Stimulated activated CD4-positive, alpha-beta T cell treated with anti-CD3 and anti-CD28 coated beads, Interleukin-4, amount 100 ng/mL, for 24 hours (primary cell): Measurements from ENCODE around the gene KRTAP10-9.
"Not testable (repeated sequence)": the region's sequence is repeated elsewhere in the genome, so short reads cannot be mapped to it uniquely, and the experiment has no call there.

ENCODE experiments used
- DNase-seq: peaks from one replicate; pipeline ENCODE4 v3.0.0-alpha.2; 2020

KRTAP10-9 gene

GRCh38 chr21:44644878-44645277, 18.0 kb downstream of the KRTAP10-9 start:
- no peak for DNase-seq

DNA sequence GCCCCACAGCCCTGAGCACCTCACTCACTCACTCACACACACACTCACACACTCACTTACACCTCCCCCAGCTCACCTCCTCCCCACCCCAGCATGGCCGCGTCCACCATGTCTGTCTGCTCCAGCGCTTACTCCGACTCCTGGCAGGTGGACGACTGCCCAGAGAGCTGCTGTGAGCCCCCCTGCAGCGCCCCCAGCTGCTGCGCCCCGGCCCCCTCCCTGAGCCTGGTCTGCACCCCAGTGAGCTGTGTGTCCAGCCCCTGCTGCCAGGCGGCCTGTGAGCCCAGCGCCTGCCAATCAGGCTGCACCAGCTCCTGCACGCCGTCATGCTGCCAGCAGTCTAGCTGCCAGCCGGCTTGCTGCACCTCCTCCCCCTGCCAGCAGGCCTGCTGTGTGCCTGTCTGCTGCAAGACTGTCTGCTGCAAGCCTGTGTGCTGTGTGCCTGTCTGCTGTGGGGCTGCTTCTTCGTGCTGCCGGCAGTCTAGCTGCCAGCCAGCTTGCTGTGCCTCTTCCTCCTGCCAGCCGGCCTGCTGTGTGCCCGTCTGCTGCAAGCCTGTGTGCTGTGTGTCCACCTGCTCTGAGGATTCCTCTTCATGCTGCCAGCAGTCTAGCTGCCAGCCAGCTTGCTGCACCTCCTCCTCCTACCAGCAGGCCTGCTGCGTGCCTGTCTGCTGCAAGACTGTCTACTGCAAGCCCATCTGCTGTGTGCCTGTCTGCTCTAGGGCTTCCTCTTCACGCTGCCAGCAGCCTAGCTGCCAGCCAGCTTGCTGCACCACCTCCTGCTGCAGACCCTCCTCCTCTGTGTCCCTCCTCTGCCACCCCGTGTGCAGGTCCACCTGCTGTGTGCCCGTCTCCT, 19.7 kb downstream of the KRTAP10-9 start, which contains the start of gene KRTAP10-11:
Gene KRTAP10-11, plus strand, starts transcription at position 49 of the 856 bp plus-strand sequence. Its CDS starts 45 bp downstream, at position 94.
- not testable (repeated sequence) for DNase-seq

DNA sequence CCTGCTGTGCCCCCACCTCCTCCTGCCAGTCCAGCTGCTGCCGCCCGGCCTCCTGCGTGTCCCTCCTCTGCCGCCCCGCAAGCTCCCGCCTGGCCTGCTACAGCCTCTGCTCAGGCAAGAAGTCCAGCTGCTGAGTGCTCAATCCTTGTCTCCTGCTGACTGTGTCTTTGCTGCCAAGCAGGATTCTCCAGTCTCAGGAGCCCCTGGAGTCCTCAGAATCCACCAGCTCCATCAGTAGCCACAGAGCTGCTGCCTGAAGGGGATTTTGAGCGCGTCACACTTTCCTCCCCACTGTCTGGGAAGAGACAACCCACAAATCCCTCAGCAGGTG, 20.3 kb downstream of the KRTAP10-9 start:
- no peak for DNase-seq

DNA sequence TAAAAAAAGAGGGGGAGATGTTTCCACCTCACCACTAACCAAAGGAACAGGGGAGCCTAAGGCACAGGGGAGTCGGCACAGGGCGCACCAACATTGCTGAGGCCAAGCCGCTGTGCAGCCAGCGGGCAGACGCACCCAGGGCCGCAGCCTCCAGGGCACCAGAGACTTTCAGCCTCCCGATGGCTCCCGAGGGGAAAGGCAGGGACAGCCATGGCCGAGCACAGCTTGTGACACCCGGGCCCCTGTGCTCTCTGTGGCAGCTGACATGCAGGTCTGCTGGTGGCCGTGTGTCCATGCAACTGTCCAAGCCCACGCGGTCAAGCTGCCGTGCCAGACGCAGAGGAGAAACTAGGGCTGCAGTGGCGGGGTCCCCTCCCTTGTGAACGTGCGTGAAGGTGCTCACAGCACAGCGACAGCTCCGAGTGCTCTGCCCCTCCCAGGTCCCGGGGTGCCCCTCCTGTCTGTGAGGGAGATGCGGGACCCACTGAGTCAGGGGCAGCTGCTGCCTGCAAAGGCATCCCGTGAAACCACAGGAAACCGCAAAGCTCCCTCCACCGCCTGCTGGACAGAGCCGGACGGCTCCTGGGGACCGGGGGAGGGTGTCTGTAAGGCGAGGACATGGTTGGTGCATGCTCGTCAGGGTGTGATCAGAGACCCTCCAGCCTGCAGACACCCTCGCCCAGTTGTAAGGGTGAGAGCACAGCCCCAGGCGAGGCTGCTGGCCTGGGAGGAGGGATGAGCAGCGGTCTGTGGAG, 21.8 kb downstream of the KRTAP10-9 start:
- no peak for DNase-seq

DNA sequence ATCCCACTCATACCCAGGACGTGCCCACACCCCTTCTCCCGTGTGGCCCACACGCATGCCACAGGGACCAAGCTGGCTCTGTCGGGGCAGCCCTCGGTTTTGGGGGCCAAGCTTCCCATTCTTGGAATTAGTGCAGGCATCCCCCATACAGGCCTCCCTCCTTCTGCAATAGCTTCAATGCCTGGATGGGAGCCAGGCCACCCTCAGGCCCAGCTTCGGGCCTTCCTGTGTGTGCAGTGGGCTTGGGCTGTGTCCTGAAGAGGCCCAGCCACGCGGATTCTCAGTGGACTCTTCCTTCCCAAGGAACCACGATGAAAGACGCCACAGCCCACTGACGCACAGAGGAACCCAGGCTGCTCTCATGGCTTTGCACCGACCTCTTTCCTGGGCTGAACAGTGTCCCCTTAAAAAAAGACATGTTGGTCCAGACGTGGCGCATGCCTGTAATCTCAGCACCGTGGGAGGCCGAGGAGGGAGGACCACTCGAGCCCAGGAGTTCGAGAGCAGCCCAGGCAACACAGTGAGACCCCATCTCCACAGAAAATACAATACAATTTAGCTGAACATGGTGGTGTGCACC, 22.7 kb downstream of the KRTAP10-9 start:
- DNase-seq: no peak

DNA sequence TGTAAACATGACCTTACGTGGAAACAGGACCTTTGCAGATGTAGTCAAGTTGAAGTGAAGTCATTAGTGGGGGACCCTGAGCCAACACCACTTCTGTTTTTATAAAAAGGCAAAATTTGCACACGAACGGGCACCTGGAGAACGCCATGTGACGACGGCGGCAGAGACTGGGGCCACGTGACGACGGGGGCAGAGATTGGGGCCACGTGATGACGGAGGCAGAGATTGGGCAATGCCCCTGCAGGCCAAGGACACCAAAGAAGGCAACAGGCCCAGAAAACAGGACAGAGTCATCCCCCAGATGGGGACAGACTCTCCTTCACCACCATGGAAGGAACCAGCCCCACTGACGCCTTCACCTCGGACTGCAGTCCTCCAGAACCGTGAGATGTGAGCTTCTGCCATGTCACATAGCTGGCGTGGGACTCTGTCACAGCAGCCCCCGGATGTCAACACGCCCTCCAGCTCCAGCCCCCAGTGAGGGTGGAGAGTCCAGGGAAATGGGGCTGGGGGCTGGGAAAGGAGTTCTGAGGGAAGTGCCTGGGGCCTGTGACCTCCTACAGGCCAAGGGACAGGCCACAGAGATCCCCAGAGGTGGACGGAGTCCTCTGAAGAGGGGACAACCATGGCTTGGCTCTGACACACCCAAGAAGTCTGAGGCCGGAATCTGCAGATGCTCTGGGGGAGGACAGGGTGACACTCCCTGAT, 23.5 kb downstream of the KRTAP10-9 start:
- no peak for DNase-seq

GRCh38 chr21:44650973-44651675, 24.2 kb downstream of the KRTAP10-9 start:
- no peak for DNase-seq

- DNase-seq: no peak
Measured at GRCh38 chr21:44653123-44653522, 26.2 kb downstream of the KRTAP10-9 start.

GRCh38 chr21:44653656-44654575, 27.0 kb downstream of the KRTAP10-9 start:
- peak; percentile 40 for DNase-seq

DNA sequence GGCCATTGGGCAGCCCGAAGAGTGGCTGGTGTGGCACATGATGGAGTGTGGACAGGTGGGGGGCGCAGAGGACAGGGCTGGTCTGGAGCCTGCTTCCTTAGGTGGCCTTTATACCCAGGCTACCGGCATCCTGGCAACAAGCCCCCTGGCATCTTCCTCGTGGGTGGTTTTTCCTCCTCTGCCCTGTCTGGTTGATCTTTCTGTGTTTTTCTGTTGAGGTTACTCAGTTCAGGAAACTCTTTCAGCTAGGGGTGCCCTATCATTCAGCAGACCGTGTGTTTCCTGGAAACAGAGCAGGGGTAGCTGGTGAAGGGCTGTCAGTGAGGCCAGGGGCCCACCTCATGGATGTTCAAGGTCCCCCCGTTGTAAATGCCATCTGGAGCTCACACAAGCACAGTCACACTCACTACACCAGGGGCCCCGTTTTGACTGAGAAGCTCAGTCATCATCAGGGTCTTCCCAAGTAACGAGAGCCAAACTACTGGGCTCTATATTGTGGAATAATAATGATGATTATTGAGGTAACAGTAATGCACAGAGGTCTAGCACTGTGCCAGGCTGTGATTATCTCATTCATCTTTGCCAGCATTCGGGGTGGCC, 27.8 kb downstream of the KRTAP10-9 start, which contains the start of gene KRTAP12-4:
Gene KRTAP12-4, minus strand, starts transcription at position 84 of the 600 bp plus-strand sequence. Its CDS starts 45 bp downstream, at position 39.
- DNase-seq: no peak

DNA sequence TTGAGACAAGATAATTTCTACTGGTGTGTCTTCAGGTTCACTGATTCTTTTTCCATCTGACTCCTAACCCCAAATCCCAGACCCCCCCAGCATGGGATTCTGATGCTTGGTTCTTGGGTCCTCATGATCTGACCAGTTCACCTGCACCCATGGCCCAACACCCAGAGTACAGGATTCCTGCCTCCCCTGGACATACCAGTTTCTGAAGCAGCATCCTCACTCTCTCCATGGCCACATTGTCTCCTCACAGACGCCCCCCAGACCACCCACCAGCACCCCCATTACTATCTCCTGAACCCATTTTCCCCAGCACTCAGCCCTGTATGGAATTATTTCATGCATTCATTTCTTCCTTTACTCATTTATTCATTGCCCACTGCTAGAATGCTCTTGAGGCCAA, 30.0 kb downstream of the KRTAP10-9 start:
- DNase-seq: no peak

DNA sequence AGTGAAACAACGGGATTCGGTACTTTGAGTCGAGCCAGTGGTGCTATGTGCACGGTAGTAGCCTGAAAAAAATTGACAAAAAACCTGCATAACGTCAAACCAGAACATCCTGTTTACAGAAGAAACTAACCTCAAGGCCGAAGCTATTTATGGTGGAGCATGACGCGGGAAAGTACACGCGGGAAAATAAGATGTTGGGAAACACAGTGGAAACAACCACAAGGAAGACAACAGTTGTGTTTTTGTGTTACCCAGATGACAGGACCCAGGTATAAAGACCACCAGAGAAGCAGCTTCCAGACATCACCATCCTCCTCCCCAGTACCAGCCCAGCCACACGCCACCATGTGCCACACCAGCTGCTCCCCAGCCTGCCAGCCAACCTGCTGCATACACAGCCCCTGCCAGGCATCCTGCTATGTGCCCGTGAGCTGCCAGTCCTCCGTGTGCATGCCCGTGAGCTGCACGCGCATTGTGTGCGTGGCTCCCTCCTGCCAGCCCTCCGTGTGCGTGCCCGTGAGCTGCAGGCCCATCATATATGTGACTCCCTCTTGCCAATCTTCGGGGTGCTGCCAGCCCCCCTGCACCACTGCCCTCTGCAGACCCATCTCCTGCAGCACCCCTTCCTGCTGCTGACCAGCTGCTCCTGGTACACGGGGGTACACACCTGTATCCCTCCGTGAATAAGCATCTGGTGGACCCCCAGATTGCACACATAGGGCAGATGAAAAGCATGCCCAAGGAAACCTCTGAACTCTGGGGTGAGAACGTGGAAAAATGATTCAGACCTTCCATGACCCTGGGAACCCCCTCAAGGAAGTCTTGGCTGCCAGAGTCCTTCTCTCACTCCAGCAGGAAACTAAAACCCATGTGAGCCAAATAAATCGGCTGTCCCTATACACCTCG, 31.0 kb downstream of the KRTAP10-9 start, which contains the start of gene KRTAP12-3:
Gene KRTAP12-3, plus strand, starts transcription at position 298 of the 906 bp plus-strand sequence. Its CDS starts 48 bp downstream, at position 346.
- DNase-seq: peak; percentile 18

- DNase-seq: no peak
Measured at GRCh38 chr21:44658541-44658910, 31.6 kb downstream of the KRTAP10-9 start.

- no peak for DNase-seq
Measured at GRCh38 chr21:44658913-44659595, 32.2 kb downstream of the KRTAP10-9 start.

- not testable (repeated sequence) for DNase-seq
Measured at GRCh38 chr21:44661567-44661966, 34.7 kb downstream of the KRTAP10-9 start.

- DNase-seq: no peak
Measured at GRCh38 chr21:44664691-44665090, 37.8 kb downstream of the KRTAP10-9 start.

- DNase-seq: no peak
Measured at GRCh38 chr21:44666401-44667320, 39.8 kb downstream of the KRTAP10-9 start, which contains the start of gene KRTAP12-2. Gene KRTAP12-2 (minus strand): TSS chr21:44666927. CDS start chr21:44666886, 41 bp downstream.
